AG09309 (cell line): ENCODE results near the gene SLC16A3.

Source experiments
- DNase-seq: peaks from one replicate; pipeline ENCODE4 v3.0.0-alpha.2; 2010; ENCODE audit warnings: low read depth
- H3K4me3 ChIP-seq: 2 replicates; pipeline ENCODE4 v1.5.1; 2011; ENCODE audit warnings: mild to moderate bottlenecking, low read depth, low read length, moderate library complexity; ENCODE audit not compliant: control insufficient read depth
- TF ChIP-seq, protein P1 (sequence below): IDR thresholded peaks from 2 replicates; pipeline ENCODE4 v1.5.1; 2011; ENCODE audit warnings: mild to moderate bottlenecking, low read depth, low read length, inconsistent platforms; ENCODE audit not compliant: insufficient read depth, control insufficient read depth; ENCODE audit errors: missing control alignments

Gene SLC16A3

DNA sequence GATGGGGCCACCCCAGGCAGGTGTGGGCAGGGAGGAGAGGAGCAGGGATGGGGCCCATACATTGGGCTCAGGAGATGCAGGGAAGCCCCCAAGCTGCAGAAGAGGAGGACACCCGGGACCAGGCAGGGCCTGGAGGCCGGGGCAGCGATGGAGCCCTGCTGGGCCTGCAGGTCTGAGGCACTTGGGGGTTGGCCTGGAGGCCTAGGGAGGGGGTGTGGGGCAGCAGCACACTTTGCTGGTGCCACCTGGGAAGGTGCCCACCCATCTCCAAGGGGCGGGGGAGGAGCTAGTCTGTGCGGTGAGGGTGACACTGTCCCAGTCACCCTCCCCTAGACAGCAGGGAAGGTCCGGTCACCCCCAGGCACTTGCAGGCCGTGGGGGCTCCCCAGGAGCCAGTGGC is 9.8 kb upstream of the SLC16A3 start:
- no peak overlapping the region for H3K4me3 ChIP-seq
- TF ChIP-seq, protein P1, sequence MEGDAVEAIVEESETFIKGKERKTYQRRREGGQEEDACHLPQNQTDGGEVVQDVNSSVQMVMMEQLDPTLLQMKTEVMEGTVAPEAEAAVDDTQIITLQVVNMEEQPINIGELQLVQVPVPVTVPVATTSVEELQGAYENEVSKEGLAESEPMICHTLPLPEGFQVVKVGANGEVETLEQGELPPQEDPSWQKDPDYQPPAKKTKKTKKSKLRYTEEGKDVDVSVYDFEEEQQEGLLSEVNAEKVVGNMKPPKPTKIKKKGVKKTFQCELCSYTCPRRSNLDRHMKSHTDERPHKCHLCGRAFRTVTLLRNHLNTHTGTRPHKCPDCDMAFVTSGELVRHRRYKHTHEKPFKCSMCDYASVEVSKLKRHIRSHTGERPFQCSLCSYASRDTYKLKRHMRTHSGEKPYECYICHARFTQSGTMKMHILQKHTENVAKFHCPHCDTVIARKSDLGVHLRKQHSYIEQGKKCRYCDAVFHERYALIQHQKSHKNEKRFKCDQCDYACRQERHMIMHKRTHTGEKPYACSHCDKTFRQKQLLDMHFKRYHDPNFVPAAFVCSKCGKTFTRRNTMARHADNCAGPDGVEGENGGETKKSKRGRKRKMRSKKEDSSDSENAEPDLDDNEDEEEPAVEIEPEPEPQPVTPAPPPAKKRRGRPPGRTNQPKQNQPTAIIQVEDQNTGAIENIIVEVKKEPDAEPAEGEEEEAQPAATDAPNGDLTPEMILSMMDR = no peak
- DNase-seq = no peak

DNA sequence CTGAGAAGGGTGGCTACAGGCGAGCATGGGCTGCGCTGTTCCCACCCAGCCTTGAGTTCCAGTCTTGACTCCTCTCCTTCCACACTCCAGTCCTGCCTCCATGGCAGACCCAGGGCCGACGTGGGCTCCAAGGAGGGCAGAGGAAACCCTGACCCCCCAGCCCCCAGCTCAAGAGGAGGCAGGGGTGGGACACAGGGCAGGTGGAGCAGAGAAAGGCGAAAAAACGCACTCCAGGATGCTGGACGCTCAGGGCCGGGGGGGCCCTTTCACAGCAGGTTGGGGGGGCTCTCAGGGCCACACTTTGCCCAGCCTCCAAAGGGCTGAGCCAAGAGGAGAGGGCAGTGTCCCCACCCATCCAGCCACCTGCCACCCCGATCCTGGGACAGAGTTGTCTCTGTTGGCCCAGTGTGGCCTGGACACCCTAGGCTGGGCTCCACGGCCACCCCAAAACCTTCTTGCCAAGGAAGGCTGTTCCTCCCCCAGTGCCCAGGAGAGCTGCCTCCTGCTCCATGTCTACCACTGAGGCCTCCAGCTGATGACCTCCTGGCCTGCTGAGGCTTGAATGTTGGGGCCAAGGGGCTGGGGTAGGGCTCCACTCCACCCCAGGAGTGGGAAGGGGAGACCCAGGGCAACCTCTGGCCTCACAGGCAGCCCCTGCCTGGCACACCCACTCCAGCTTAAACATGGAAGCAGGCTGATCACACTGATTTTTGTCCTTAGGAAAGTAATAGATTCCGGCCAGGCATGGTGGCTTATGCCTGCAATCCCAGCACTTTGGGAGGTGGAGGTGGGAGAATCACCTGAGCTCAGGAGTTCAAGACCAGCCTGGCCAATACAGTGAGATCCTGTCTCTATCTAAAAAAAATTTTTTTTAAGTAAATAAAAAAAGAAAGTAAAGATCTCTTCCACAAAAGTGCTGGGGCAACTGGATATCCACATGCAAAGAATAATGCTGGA is 8.8 kb upstream of the SLC16A3 start:
- no peak for DNase-seq
- no peak overlapping the region for H3K4me3 ChIP-seq
- TF ChIP-seq, protein P1 = no peak

DNA sequence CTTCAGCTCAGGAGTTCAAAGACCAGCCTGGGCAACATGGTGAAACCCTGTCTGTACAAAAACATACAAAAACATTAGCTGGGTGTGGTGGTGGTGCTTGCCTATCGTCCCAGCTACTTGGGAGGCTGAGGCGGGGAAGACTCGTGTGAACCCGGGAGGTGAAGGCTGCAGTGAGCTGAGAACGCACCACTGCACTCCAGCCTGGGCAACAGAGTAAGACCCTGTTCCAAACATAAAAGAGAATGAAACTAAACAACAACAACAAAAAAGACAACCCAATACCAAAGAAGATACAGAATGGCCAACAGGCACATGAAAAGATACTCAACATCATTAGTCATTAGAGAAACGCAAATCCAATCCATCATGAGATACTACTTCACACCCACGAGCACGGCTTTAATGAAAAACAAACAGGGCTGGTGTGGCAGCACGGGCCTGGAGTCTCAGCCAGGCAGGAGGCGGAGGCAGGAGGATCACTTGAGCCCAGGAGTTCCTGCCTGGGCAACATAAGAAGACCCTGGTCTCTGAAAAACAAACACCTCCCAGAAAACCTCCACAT is 7.4 kb upstream of the SLC16A3 start:
- H3K4me3 ChIP-seq = no peak overlapping the region
- DNase-seq = no peak
- TF ChIP-seq, protein P1 = no peak

DNA sequence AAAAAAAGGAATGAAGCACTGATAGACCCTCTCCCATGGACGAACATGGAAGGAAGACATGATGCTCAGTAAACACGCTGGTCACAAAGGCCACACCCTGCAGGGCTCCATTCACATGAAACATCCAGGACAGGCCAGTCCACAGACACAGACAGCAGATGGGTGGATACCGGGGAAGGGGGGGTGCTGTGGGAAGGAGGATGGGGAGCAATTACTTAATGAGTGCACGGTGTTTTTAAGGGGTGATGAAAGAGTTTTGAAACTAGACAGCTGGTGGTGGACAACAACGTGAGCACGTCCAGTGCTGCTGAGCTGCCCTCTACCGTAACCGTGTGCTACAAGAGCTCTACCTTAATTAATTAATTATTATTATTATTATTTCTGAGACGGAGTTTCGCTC is 6.0 kb upstream of the SLC16A3 start:
- no peak overlapping the region for H3K4me3 ChIP-seq
- DNase-seq = no peak
- TF ChIP-seq, protein P1 = no peak

DNA sequence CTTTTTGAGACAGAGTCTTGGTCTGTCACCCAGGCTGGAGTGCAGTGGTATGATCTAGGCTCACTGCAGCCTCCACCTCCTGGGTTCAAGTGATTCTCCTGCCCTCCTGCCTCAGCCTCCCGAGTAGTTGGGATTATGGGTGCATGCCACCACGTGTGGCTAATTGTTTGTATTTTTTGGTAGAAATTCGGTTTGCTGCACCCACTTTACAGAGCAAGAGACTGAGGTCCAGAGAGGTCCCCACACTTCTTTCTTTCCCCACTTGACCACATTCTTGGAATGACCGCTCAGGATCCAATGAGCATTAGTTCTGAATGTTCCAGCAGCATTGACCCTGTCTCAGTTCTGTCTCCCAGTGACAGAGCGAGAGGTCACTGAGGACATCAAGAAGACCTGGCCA is 5.3 kb upstream of the SLC16A3 start:
- TF ChIP-seq, protein P1 = no peak
- no peak for DNase-seq
- no peak overlapping the region for H3K4me3 ChIP-seq

DNA sequence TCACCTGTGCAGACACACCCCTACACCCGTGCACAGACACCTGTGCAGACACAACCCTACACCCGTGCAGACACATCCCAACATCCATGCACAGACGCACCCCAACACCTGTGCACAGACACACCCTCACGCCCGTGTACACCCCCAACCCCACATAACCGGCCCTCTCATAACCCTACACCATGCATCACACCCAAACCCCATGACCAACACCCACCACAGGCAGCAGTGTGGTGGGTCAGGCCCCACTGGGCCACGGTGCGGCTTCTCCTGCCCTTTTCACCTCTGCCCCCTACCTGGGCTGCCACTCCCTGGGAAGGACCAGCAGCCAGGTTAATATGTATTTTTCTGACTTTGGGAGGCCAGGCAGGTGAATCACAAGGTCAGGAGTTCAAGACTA is 4.2 kb upstream of the SLC16A3 start:
- TF ChIP-seq, protein P1 = no peak

More for the DNA sequence above, 4.2 kb upstream of the SLC16A3 start:
- H3K4me3 ChIP-seq = no peak overlapping the region
- no peak for DNase-seq
